Nucleus accumbens (tissue), 56 donors: ENCODE data around the gene NPW.

Experiments used
- DNase-seq, 56 donors: peaks; one replicate each; lab custom pipeline; 2025; lab: John Stamatoyannopoulos, UW

The NPW gene

DNA sequence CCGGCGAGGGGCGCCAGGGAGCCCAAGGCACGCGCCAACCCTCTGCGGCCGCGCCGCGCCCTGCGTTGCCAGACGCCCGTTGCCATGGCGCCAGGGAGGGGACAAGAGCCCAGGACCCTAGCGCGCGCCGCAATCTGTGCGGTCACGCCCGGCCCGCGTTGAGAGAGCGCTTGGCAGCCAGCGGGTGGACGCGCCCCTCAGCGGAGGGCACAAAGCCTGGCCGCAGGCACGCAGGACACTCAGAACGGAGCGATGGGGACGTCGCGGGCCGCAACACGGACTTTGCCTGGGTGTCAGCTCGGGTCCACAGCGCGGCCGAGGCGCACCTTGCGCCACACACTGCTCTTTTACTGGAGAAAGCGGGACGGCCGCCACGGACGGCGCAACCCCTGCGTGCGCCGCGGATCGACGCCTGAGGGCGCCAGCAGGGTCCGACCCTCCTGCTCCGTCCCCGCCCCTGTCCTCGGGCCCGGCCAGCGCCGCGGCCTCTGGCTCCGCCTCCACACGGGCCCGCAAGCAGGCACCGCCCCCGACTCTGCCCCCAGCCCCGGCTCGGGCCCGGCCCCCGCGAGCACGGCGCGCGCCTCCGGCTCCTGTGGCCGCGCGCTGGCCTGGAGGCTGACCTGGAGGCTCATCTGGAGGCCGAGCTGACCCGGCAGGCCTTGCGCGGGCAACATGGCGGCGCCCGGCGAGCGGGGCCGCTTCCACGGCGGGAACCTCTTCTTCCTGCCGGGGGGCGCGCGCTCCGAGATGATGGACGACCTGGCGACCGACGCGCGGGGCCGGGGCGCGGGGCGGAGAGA lies 35.8 kb upstream of the NPW start, which contains the start of gene GFER:
Gene GFER (plus strand): TSS at position 650 of the 803 bp plus-strand sequence. CDS start 26 bp downstream, at position 676.
- peak in 55 of 56 donors; percentile 36 to 91 (median 77) for DNase-seq

GRCh38 chr16:1984347-1985225 lies 35.0 kb upstream of the NPW start:
- DNase-seq, result peak in 12 of 56 donors; percentile 34 to 59 (median 50)

- DNase-seq, result no peak
Measured at GRCh38 chr16:1985466-1986150, 34.0 kb upstream of the NPW start.

DNA sequence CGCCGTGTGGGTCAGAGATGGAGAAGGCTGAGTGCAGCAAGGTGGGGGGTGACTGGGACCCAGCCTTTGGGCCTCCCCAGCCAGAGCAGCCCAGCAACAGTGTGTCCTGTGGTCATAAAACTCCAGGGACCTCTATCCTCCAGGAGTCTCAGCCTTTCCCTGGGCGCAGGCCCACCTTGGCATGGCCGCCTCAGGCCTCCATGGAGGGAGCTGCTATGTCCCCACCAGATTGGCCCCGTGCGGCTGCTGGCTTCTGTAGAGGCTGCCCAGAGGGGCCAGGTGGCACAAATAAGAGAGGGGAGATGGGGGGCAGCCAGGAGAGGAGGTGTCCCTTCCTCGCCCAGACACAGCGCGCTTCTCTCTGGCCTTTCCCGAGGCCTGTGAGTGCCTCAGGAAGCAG lies 32.4 kb upstream of the NPW start:
- DNase-seq, result no peak

DNA sequence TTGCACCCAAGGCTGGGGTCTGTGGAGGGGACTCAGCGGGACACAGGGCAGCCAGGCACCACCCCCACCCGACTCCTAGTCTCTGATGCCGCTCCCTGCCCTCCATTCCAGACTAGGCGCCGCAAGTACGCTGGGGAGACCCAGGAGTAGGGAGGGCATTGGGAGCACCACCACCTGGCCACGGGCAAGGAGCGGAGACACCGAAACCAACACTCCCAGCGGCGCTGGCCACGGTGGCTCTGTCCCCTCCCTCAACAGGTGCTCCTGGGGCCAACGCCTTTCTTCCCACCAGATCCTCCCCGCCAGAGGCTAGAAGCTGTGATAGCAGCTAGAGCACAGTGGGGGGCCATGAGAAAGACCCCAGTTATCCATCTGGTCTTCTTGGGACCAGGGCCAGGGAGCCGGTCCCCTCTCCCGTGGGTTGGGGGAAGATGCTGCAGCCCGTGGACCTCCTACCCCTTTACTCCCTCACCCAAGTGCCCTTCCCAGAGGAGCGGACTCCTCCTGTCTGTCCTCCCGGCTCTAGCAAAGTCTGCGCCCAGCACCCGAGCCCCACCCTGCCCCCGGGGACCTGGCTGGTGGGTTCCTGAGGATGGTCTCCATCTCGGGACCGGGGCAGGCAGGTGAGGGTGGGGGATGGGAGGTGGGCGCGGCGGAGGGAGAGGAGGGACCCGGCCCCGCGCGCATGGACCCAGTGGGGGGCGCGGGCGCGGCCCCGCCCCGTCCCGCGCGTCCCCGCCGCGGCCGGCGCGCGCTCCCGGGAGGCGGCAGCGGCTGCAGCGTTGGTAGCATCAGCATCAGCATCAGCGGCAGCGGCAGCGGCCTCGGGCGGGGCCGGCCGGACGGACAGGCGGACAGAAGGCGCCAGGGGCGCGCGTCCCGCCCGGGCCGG lies 30.1 kb upstream of the NPW start, which contains the start of gene SYNGR3:
Gene SYNGR3 (plus strand): TSS at position 762 of the 892 bp plus-strand sequence. CDS start 133 bp downstream, outside the sequence.
- DNase-seq, result peak in 1 of 56 donors; percentile 24

- DNase-seq, result no peak
Measured at GRCh38 chr16:1990101-1990350, 29.6 kb upstream of the NPW start.

DNA sequence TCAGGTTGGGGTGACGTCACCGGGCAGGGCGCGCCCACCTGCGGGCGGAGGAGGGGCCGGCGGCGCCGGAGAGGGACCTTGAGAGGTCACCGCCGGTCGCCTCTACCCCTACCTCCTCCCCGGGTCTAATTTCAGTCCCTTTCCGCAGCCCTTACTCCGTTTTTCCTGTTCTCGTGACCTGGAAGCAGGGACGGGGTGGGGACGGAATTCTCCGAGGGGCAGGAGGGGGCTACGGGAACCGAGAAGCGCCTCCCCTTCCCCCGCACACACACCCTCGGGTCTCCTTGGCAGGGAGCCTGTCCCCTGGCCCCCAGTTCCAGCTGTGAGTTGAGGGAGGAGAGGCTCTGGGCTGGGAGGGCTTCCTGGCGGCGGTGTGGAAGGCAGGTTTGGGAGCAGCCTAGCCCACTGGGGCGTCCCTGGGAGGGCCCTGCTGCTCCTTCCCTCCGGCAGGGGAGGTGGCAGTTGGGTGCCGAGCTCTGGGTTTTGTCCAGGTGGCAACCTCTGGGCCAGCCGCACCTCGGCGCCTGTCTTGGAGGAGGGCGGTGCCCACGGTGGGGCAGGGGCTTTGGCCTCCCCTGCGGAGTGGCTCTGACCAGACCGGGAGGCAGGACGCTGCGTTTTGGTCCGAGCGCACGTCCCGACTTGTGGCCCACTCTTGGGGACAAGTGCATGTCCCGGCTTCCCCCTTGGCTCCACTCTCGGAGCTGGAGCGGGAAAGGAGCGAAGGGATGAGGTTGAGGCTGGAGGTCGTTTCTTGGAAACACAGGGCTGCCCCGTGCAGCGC lies 29.0 kb upstream of the NPW start:
- peak in 3 of 56 donors; percentile 30 to 46 (median 41) for DNase-seq

- DNase-seq, result no peak
Measured at GRCh38 chr16:1991135-1991551, 28.4 kb upstream of the NPW start.

- no peak for DNase-seq
Measured at GRCh38 chr16:1991588-1991947, 28.0 kb upstream of the NPW start.

GRCh38 chr16:1991948-1992703 lies 27.5 kb upstream of the NPW start:
- peak in 55 of 56 donors; percentile 34 to 94 (median 80) for DNase-seq

- DNase-seq, result no peak
Measured at GRCh38 chr16:1992704-1993317, 26.8 kb upstream of the NPW start.

- DNase-seq, result no peak
Measured at GRCh38 chr16:1993731-1994131, 25.9 kb upstream of the NPW start.

DNA sequence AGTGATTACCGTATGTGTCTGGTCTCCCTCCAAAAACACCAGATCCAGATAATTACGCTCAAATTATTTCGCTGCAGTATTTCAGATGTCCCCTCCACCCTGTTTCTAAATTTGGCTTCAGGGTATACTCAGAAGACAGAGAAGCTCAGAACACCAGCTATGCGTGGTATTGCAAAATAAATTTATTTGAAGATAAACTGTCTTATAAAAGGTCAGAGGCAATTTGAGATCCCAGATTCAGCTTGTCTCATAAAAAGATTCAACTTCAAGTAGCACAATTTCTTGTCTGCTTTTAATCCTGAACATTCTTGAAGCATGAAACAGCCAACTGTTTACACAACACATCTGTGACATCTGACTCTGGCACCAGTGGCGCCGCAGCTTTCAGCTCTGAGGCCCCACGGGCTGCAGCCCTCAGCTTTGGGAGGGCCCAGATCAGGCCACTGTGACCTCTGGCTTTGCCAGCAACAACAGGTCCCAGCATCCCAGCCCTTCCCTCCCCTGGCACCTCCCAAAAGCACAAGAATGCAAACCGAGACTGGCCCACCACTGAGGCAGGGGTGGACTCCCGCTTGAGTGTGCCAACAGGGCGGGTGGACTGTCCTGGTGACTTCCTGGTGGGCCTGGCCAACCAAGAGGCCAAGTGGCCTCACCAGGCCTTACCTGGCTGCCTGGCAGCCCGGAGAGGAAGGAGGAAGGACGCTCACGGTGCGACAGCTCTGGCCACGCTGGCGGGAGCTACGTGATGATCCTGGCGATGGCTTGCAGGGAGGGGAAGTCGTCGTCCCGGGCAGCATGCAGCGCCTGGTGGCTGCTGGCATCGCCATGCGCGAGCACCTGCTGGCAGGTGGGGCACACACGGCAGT lies 21.9 kb upstream of the NPW start:
- DNase-seq, result no peak

GRCh38 chr16:1998360-1998835 lies 21.2 kb upstream of the NPW start:
- no peak for DNase-seq

- DNase-seq, result no peak
Measured at GRCh38 chr16:1998852-1999801, 20.5 kb upstream of the NPW start.
